Activated gamma-delta T cell treated with anti-CD3 and anti-CD28 coated beads, Interleukin-2, amount 50 U/mL, for 16 hours (primary cell): ENCODE measurements around the gene ZNF146.
"Not testable (repeated sequence)": the region's sequence is repeated elsewhere in the genome, so short reads cannot be mapped to it uniquely, and the experiment has no call there.

ENCODE experiments used
- DNase-seq: peaks from one replicate; pipeline ENCODE4 v3.0.0-alpha.2; 2020; ENCODE audit warnings: low read depth

The ZNF146 gene

GRCh38 chr19:36214386-36215275, at the start of gene ZNF146, which contains the start of gene ZNF565:
Gene ZNF146 (plus strand): TSS chr19:36215106. CDS start chr19:36236441, 21,335 bp downstream.
Gene ZNF565 (minus strand): TSS chr19:36214665. CDS start chr19:36201985, 12,680 bp downstream.
- DNase-seq = peak; percentile 94

- no peak for DNase-seq
Measured at GRCh38 chr19:36169084-36169760, 45.7 kb upstream of the ZNF146 start.

- DNase-seq = no peak
Measured at GRCh38 chr19:36172852-36173251, 42.1 kb upstream of the ZNF146 start.

- not testable (repeated sequence) for DNase-seq
Measured at GRCh38 chr19:36173846-36174245, 41.1 kb upstream of the ZNF146 start.

- DNase-seq = not testable (repeated sequence)
Measured at GRCh38 chr19:36179077-36179476, 35.8 kb upstream of the ZNF146 start.

GRCh38 chr19:36182612-36183244, 32.2 kb upstream of the ZNF146 start:
- DNase-seq = no peak

- DNase-seq = no peak
Measured at GRCh38 chr19:36183245-36183628, 31.7 kb upstream of the ZNF146 start.

GRCh38 chr19:36186722-36187121, 28.2 kb upstream of the ZNF146 start:
- DNase-seq = not testable (repeated sequence)

- no peak for DNase-seq
Measured at GRCh38 chr19:36196249-36196648, 18.7 kb upstream of the ZNF146 start.

- no peak for DNase-seq
Measured at GRCh38 chr19:36198119-36198518, 16.8 kb upstream of the ZNF146 start.

- no peak for DNase-seq
Measured at GRCh38 chr19:36201684-36202083, 13.2 kb upstream of the ZNF146 start.

GRCh38 chr19:36203293-36203692, 11.6 kb upstream of the ZNF146 start:
- DNase-seq = no peak

- DNase-seq = no peak
Measured at GRCh38 chr19:36207605-36208252, 7.2 kb upstream of the ZNF146 start.

GRCh38 chr19:36209372-36209771, 5.5 kb upstream of the ZNF146 start:
- no peak for DNase-seq

- no peak for DNase-seq
Measured at GRCh38 chr19:36210497-36210896, 4.4 kb upstream of the ZNF146 start.

- DNase-seq = no peak
Measured at GRCh38 chr19:36212895-36213294, 2.0 kb upstream of the ZNF146 start.

GRCh38 chr19:36215276-36216123, 594 bp downstream of the ZNF146 start:
- DNase-seq = no peak

GRCh38 chr19:36221474-36221873, 6.6 kb downstream of the ZNF146 start:
- no peak for DNase-seq

- no peak for DNase-seq
Measured at GRCh38 chr19:36222503-36222902, 7.6 kb downstream of the ZNF146 start.

GRCh38 chr19:36225219-36225892, 10.4 kb downstream of the ZNF146 start:
- no peak for DNase-seq

- DNase-seq = not testable (repeated sequence)
Measured at GRCh38 chr19:36233626-36234025, 18.7 kb downstream of the ZNF146 start.
